ENCODE measurements around the gene OR4F6.
"Not testable (repeated sequence)": the region's sequence is repeated elsewhere in the genome, so short reads cannot be mapped to it uniquely, and the experiment has no call there.

The OR4F6 gene, protein sequence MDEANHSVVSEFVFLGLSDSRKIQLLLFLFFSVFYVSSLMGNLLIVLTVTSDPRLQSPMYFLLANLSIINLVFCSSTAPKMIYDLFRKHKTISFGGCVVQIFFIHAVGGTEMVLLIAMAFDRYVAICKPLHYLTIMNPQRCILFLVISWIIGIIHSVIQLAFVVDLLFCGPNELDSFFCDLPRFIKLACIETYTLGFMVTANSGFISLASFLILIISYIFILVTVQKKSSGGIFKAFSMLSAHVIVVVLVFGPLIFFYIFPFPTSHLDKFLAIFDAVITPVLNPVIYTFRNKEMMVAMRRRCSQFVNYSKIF

DNA sequence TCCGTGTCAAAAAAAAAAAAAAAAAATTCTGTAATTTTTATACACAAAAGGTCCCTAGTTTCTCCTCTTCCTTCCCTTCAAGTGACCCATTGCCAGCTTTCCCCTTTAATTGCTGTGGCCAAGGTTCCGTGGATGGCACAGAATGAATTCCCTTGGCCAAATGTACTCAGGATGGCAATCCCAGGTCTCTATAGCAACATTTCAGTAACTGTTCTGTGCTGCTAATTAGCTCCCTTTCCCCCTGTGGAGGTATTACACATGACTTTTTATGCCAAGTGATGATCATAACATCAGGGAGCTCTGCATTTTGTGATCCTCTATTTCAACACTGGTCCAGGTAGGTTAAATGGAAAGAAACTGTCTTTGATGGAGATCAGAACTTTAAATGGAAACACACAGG is at the start of gene OR4F6:
Gene OR4F6, plus strand, starts transcription at position 301 of the 400 bp plus-strand sequence. CDS start 2,211 bp downstream, outside the sequence.
- no peak for DNase-seq

DNA sequence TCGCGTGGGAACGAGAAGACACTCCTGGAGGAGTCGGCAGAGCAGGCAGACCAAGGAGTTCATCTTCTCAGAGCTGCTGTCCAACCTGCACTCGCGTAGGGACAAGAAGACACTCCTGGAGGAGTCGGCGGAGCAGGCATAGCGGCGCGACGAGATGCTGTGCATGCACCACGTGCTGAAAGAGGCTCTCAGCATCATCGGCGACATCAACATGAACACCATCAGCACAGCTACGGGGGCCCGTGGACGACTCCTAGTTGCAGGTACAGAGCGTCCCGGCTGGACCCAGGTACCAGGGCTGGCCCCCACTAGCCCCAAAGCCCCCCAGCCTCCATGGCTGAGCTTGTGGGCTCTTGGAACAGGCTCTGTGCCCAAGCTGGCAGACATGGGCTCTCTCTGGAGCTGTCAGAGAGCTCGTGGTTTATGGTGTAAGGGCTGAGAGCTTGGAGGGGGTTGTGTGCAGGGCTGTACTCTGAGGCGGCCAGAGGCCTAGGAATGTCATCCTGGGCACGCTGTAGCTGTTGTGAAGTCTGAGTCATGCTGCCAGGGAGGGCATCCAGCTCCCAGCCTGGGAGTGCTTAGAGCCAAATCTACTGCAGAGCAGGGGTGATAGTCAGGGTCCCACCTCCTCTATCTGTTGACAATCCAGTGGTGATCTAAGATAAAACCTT is 38.5 kb upstream of the OR4F6 start:
- DNase-seq, result not testable (repeated sequence)

DNA sequence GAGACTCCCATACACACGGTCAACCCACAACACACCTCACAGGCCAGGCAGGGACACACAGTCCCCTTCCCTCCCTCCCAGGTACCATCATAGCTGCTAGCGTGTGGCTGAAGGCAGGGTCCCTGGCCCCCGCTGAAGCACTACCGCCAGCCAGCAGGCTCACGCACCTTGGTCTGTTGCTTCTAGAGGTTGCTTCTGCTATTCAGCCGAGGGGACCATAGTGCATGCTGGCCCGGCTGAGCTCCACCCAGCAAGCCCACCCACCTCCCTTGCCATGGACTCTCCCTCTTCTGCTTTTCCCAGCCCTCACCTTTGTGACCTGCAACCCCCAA is 38.0 kb upstream of the OR4F6 start:
- not testable (repeated sequence) for DNase-seq

DNA sequence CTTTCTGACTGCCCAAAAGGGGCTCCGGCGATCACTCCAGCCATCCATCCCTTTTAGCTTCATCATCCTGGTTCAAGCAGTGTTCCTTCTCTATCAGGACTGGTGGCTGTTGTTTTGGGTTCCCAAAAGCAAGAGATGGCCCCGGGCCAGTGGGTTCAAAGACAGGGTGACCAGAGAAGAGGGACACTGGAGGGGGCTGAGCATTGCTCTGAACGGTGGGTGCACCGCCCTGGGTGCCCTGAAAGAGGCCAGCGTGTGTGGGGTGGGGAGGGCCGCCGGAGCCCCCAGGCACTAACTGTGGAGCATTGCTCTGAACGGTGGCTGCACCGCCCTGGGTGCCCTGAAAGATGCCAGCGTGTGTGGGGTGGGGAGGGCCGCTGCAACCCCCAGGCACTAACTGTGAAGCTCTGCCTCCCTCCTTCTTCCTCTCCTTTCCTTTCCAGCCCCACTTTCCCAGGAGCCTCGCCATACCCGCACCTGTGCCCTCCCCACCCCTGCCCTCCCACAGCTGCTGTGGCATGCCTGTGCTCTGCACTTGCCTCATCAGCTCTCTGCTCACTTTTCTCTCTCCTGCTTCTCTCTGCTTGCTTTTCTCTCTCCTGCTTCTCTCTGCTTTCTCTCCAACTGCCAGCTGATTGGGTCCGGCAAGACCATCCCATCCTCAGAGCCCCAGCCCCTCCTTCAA is 37.4 kb upstream of the OR4F6 start:
- no peak for DNase-seq

DNA sequence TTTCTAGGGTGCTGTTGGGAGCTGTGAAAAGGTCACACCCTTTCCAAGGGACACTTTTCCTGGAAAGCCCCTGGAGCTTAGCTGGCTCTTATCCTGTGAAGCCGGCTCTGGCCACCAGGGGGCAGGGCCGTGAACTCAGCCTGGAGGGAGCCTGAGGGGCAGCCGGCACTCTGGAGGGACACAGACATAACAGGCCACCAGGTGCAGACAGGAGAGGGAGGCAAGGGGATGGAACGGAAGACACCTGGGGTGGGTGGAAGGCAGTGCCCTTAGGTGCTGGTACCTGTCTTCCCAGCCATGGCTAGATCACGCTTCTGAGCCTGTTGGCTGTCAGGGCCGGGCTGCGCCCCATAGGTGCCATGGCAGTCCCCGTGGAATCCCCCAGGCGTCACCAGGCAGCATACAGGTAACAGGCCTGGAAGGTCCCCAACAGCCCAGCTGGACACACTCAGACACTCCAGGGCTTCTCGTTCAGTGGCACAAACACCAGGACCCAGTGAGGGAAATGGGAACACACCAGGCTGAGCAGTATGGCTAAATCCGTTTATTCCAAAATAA is 36.1 kb upstream of the OR4F6 start:
- not testable (repeated sequence) for DNase-seq

DNA sequence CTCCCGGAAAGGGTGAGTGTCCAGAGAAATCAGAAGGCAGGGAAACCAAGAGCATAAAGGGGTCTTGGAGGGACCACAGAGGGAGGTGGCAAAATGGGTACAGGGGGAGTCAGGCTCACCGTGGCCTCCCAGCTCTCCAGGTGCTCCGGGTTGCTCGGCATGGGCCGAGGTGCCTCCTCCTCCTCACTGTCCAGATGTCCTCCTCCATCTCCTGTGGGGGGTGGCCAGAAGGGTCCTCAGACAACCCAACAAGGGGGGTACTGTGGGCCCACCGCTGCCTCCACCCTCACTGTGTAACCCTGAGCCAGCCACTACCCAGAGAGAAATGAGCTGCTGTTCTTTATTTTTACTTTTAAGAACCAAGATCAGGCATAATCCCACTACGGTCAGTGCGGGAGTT is 30.4 kb upstream of the OR4F6 start:
- no peak for DNase-seq

DNA sequence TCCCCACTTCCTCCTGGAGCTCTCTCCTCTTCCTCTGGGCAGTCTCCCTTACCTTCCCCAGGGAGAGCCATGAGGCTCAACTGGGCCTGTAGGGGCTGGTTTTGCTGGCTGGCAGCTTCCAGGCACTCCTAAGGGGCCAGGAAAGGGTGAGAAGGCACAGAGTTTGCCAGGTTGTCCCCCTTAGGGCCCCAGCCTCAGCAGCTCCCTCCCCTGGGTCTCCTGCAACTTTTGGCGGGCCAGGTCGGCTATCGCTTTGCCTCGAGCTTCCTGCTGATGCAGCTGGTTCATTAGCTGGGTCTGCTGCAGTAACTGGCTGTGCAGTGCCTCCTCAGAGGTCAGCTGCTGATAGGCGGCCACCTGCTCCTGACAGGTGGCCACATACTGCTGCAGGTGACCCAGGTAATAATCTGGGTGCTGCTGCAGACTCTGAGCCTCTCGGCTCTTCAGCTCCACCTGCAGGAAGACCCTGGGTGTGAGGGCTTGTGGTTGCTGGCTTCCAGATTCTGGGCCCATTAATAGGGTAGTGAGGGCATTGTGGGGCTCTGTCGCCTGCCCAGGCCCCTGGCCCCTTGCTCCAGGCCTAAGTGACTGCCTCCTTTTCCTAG is 29.7 kb upstream of the OR4F6 start:
- no peak for DNase-seq

DNA sequence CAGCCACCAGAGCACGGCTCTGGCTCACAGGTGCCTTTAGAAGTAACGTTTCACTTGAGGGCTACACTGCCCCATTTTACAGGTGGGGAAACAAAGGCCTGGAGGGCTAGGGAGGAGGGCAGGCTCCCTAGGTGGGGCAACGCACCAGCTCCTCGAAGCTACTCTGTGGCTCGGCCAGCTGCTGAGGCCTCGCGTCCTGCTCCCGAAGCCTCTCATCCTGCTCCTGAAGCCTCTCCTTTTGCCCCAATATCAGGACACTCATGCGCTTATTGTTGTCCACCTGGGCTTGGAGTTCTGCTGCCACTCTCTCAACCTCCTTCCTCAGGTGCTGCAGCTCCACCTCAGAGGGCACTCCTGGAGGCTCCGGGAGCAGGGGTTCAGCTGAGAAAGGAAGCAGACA is 28.2 kb upstream of the OR4F6 start:
- DNase-seq, result no peak

DNA sequence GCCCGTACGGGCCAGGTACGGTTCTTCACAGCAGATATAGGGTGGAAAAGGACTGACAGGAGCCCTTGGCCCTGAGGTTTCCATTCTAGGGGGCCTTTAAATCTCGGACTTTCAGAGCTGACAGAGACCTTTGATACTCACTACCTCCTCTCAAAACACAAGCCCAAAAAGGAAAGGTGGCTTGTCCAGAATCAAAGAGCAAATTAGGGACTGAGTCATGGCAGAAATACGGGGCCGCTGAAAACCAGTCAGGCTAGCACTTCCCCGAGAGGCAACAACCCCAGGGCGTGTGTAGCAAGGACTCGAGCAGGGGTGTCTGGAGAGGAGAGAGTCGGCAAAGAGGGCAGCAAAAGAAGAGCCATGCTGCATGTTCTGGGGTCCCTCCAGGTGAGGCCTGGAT is 24.7 kb upstream of the OR4F6 start:
- DNase-seq, result not testable (repeated sequence)

DNA sequence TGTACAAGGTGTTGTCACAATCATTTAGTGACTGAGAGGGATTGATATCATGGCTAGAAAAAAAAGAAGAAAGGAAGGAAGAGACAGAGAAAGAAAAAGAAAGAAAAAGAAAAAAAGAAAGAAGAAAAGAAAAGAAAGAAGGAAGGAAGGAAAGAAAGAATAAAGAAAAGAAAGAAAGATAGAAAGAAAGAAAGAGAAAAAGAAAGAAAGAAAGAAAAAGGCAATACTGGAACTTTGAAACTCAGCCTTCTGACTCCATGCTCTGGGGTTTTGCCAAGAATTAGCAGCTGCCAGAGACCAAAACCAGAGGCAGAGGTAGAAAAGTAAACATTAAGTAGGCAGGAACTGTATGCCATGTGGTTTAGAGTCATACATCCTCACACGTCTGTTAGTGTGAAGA is 23.1 kb upstream of the OR4F6 start:
- not testable (repeated sequence) for DNase-seq

DNA sequence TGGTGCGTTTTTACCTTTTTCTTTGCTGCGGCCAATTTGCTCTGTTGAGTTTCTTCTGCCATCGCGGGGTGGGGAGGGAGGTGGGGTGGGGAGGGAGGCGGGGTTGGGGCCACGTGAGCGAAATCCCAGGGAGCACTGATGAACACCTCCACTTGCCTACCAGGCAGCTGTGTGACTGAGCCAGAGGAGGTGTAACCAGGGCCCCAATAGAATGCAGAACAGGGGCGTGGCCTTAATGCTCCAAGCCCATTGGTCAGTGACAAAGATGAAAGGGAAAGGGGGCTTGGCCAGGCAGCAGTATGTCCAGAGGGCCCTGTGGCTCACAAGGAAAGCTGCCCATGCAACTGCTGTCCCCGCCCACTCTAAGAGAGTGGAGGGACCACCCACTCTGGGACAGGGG is 21.4 kb upstream of the OR4F6 start:
- no peak for DNase-seq

DNA sequence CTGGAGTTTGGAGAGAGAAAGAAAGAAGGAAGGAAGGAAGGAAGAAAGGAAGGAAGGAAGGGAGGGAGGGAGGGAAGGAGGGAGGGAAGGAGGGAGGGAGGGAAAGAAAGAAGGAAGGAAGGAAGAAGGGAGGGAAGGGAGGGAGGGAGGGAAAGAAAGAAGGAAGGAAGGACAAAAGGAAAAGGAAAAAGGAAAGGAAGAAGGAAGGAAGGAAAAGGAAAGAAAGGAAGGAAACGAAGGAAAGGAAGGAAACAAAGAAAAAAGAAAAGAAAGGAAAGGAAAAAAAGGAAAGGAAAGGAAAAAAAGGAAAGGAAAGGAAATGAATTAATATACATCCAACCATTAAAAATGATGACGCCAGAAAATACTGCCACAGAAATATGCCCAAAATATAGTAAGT is 18.7 kb upstream of the OR4F6 start:
- no peak for DNase-seq

DNA sequence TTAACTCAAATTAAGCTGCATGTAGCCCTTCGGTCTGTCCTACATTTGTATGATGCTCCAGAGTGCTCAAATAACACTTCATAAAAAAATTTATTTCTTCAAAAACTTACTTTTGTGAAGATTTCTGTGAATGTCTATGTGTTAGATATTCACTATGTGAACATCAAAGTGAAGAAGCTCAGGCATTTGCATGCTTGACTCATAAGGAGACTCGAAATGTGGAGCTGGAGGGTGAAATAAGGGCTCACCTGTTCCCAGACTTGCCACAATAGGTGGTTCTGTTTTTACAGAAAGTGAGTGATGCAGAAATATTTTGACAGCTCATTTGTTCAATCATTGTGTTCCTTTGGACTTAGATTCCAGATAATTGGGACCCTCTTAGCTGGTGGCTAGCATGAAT is 16.9 kb upstream of the OR4F6 start:
- DNase-seq, result not testable (repeated sequence)

DNA sequence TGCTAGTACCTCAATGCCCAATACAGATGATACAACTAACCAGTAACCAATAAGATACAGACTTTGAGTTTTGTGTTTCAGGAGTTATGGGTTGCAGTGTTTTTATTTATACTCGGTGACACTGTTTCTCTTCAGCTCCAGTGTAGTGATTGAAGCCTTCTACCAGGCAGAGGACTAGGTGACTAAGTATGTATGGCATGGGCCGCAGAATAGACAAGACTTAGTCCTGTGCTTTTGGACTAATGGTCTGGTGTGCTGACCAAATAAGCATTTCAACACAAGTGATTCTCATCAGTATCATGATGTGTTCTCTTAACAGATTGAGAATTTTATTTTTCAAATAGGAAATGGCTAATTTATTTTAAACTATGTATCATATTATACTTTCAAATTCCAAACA is 15.3 kb upstream of the OR4F6 start:
- not testable (repeated sequence) for DNase-seq

DNA sequence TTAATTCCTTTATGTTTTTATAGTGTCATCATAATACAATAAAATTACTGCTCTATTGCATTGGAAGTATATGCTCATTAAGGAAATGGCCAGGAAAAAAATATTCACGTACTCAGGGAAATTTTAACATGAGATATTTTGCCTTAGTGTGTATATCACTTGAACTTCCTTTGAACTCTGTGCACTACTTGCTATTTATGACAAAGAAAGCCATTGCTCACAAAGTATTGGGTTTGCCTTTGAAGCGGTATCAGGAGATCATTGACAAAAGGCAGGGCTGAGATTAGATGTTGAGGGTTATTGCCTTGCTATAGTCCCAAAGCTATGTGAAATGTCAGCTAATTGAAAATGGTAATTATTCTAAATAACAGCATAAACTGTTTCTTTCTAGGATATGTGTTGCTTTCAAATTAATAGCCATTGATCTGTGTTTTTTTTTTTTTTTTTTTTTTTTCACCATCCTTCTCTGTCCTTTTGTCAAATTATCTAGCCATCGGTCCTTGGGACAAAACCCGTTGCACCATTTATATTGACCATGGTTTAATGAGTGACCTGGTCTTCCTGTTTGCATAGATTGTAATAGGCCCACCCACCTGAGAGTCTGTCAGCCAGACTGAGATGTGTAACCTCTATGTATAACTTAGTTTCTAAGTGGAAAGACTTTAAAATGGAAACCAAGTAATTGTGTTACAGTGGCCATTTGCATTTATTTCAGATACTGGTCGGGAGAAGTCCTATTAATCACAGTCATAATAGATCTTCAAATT is 14.6 kb upstream of the OR4F6 start:
- DNase-seq, result not testable (repeated sequence)

DNA sequence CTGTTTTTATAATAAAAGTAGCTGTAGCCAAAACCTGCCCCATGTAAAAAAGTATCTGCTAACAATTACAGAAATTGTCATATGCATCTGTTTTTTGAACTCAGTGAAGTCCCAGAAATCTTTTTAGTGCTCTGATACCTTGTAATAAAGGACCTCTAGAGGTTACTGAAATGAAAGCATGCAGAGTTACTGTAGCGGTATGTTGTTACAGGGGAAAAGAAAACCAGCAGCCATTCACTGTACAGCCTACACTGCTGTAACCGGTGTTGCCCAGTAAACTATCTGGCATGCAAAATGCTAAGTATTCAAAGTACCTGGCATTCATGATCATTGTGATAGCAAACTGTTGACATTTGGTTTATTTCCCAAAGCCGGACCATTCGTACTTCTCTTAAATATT is 12.6 kb upstream of the OR4F6 start:
- DNase-seq, result not testable (repeated sequence)

DNA sequence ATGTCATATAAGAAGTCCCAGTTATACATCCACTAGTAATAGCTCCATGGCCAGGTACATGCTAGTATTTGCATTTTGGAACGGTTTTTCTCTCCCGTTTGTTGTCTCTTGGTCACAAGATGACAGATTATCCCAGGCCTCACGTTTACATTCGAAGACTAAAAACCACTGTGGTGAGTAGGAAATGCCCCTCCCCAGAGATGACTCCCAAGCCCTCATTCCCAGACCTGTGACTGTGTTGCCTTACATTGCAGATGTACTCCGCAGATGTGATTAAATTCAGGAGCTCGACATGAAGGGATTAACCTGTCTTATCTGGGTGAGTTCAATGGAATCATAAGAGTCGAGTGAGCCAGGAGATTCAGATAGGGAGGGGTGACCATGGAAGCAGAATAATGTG is 9.3 kb upstream of the OR4F6 start:
- DNase-seq, result not testable (repeated sequence)

DNA sequence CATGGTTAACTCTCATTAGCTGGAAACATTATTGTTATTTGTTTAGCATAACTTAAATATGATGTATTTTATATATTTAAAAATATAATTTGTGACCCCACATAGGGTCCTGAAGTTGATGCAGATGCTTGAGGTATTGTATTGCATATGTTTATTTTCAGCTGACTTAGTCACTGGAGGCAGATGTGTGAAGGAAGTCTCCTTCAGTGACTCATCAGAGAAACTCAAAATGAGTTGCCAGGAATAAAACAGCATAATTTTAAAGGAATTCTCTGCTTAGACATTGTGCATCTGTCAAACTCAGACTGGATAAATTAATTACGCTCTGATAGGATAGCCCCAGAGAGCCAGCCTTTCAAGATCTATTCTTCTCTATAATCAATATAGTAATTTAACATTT is 7.9 kb upstream of the OR4F6 start:
- no peak for DNase-seq

DNA sequence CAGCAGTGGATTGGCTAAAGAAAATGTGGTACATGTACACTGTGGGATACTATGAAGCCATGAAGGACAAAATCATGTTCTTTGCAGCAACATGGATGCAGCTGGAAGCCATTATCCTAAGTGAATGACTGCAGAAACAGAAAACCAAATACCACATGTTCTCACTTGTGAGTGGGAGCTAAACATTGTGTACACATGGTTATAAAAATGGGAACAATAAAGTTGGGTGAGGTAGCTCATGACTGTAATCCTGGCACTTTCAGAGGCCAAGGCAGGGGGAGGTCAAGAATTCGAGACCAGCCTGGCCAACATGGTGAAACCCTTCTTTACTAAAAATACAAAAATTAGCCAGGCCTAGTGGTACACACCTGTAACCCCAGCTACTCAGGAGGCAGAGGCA is 3.6 kb upstream of the OR4F6 start:
- DNase-seq, result no peak

DNA sequence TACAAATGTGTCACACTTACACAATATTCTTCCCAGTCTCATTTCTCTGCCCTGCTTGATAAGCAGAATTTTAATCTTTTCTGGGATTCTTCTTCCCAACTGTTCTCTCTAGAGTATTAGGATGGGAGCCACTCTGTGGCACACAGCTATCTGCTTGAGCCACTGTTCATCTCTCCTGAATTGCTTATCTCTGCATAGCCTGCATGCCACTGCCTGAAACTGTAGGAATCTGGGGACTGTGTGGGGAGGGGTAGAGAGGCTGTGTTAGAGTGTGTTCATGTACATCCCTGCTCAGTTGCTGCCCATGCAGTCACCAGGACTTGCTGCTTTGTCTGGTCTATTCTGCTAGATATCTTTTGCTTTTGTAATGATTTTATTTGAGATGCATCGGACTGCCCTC is 2.3 kb upstream of the OR4F6 start:
- no peak for DNase-seq

DNA sequence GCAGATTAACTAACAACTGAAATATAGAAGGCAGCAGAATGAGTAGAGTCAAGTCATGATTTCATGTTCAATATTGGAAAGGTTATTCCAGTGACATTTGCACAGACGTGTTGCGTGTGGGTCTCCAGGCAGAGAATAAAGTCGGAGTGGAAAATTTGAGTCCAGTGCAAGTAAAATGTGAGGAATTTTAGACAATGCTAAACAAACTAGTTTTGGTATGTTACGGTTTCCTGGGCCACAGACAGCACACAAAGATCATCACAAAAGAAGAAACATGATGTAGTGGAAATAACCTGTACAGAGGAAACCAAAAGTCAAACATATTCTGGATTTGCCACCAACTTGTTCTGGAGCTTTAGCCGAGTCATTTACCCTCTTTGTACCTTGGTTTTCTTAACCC is 367 bp downstream of the OR4F6 start:
- no peak for DNase-seq

DNA sequence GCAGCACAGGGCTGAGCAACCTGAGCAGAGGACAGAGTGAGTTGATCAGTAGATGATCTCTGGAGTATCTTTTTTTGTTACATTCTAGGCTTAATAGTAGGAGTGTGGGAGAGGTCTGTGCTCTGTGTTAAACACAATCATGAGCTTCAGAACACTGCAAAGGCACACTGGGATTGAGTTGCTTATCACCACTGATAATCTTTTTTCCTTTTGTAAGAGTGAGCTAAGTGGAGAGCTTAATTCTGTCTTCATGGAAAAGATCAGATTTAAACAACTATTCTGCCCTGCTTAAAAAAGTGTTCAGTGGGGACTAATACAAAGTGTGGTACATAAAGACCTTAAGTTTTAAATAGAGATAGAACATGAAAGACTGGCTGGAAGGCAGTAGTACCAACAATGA is 1.1 kb downstream of the OR4F6 start:
- no peak for DNase-seq

Measured in C1 segment of cervical spinal cord (tissue), 14 donors.